NB4 (cell line): Measurements from ENCODE around the gene DENND4A.
"Not testable (repeated sequence)": the region's sequence is repeated elsewhere in the genome, so short reads cannot be mapped to it uniquely, and the experiment has no call there.

Experiments
- DNase-seq: peaks from one replicate; pipeline ENCODE4 v3.0.0; 2010; ENCODE audit warnings: low read depth
- H3K4me3 ChIP-seq: one replicate; pipeline ENCODE4 v1.5.1; 2011; ENCODE audit warnings: mild to moderate bottlenecking, low read depth, low read length, moderate library complexity
- CTCF ChIP-seq: IDR thresholded peaks from one replicate; pipeline ENCODE4 v1.5.1; 2012; ENCODE audit warnings: low read depth, low read length
- MYC ChIP-seq: IDR thresholded peaks from 2 replicates; pipeline ENCODE4 v1.6.1; 2011; ENCODE audit warnings: low read depth, low read length
- POLR2A ChIP-seq: IDR thresholded peaks from 2 replicates; pipeline ENCODE4 v1.6.1; 2011; ENCODE audit warnings: mild to moderate bottlenecking; ENCODE audit not compliant: insufficient read length; ENCODE audit errors: extremely low read depth
- TF ChIP-seq, protein P1 (sequence below): IDR thresholded peaks from 2 replicates; pipeline ENCODE4 v1.6.1; 2011; ENCODE audit warnings: low read depth, low read length

The DENND4A gene

DNA sequence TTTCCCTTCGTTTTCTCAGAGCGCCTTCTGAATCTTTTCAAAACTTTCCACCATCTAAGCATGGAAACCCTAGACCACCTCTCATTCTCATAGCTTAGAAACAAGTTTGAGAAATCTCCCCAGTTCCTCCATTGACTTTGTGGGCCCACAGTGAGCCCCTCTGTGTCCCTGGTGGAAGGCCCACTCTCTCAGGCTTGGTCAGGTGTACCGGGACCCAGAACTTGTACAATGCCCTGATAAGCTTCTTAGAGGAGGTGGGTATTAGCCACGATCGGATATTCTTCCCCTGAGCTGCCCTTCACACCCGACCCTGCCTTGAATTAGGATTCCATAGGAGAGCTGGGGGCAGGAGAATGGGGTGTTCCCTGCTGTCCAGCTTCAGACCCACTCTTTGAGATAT lies 170.5 kb downstream of the DENND4A start, which contains the start of gene SLC24A1:
TSS of gene SLC24A1 (plus strand) at position 301 of the 400 bp plus-strand sequence. CDS start 2,143 bp downstream, outside the sequence.
- no peak for DNase-seq
- H3K4me3 ChIP-seq, result no peak within 1 kb of the TSS
- TF ChIP-seq POLR2A (no peak), MYC (no peak), CTCF (no peak)
- TF ChIP-seq, protein P1, sequence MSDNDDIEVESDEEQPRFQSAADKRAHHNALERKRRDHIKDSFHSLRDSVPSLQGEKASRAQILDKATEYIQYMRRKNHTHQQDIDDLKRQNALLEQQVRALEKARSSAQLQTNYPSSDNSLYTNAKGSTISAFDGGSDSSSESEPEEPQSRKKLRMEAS, result no peak

GRCh38 chr15:65620833-65621232 lies 171.3 kb downstream of the DENND4A start:
- DNase-seq, result no peak
- TF ChIP-seq MYC (no peak), CTCF (no peak)
- no peak overlapping the region for H3K4me3 ChIP-seq

- H3K4me3 ChIP-seq, result no peak overlapping the region
- TF ChIP-seq POLR2A (no peak), MYC (no peak), CTCF (no peak)
- TF ChIP-seq, protein P1, result no peak
- no peak for DNase-seq
Observed at GRCh38 chr15:65619626-65620290, 172.3 kb downstream of the DENND4A start.

GRCh38 chr15:65618560-65619109 lies 173.5 kb downstream of the DENND4A start:
- no peak overlapping the region for H3K4me3 ChIP-seq
- DNase-seq, result no peak
- TF ChIP-seq CTCF (no peak), POLR2A (no peak), MYC (no peak)
- TF ChIP-seq, protein P1, result no peak

DNA sequence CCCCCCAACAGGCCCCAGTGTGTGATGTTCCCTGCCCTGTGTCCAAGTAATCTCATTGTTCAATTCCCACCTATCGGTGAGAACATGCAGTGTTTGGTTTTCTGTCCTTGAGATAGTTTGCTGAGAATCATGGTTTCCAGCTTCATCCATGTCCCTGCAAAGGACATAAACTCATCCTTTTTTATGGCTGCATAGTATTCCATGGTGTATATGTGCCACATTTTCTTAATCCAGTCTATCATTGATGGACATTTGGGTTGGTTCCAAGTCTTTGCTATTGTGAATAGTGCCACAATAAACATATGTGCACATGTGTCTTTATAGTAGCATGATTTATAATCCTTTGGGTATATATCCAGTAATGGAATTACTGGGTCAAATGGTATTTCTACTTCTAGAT lies 176.2 kb downstream of the DENND4A start:
- DNase-seq, H3K4me3 ChIP-seq: not testable (repeated sequence)

DNA sequence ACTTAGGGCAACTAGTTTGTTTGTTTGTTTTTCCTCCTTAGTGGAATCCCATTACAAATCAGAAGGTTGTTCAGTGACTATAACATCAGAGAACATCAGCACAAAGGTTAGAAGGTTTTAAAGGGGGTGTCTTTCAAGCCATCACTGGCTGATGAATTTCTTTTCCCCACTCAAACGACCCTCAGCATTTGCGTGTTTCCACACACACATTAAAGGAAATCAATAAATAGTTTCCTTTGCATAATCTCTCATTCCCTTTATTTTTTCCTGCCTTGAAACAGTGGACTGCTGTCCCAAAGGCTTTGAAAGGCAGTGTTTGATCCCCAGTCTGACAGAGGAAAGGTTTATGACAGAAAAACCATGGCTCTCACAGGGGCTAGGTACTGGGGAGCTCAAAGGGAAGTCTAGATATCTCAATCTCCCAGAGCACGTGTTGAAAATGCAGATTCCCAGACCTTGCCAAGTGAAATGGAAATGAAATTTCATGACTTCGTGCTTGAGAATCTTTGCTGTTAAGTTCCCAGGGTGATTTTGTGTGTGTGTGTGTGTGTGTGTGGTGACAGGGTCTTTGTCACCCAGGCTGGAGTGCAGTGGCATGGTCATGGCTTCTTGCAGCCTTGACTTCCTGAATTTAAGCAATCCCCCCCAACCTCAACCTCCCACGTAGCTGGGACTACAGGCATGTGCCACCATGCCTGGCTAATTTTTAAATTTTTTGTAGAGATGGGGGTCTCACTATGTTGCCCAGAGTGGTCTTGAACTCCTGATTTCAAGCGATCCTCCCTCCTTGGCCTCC lies 178.9 kb downstream of the DENND4A start:
- no peak overlapping the region for H3K4me3 ChIP-seq
- TF ChIP-seq, protein P1, result no peak
- no peak for TF ChIP-seq MYC
- no peak for TF ChIP-seq CTCF
- TF ChIP-seq POLR2A, result no peak
- DNase-seq, result peak; percentile 65
